GM18909 (cell line): ENCODE measurements around the gene MRPL21.

Experiments
- ATAC-seq: cut with Tn5 transposase; IDR thresholded peaks from one replicate; pipeline ENCODE4 v1.9.1; 2021; ENCODE audit warnings: mild to moderate bottlenecking; ENCODE audit not compliant: unreplicated experiment, poor library complexity

Gene MRPL21

GRCh38 chr11:68935516-68936357 lies 32.1 kb upstream of the MRPL21 start:
- no peak for ATAC-seq

- no peak for ATAC-seq
These were observed 31.4 kb upstream of the MRPL21 start for GRCh38 chr11:68935066-68935465.

GRCh38 chr11:68934666-68935065 lies 31.0 kb upstream of the MRPL21 start:
- no peak for ATAC-seq

- ATAC-seq = no peak
These were observed 30.7 kb upstream of the MRPL21 start for GRCh38 chr11:68934321-68934645.

- no peak for ATAC-seq
These were observed 30.1 kb upstream of the MRPL21 start for GRCh38 chr11:68933605-68934320.

- no peak for ATAC-seq
These were observed 29.4 kb upstream of the MRPL21 start for GRCh38 chr11:68932933-68933577.

- no peak for ATAC-seq
These were observed 28.7 kb upstream of the MRPL21 start for GRCh38 chr11:68932358-68932757.

- ATAC-seq = no peak
These were observed 28.3 kb upstream of the MRPL21 start for GRCh38 chr11:68931911-68932310.

- ATAC-seq = no peak
These were observed 27.6 kb upstream of the MRPL21 start for GRCh38 chr11:68930991-68931855.

- no peak for ATAC-seq
These were observed 26.3 kb upstream of the MRPL21 start for GRCh38 chr11:68929706-68930570.

GRCh38 chr11:68929135-68929534 lies 25.5 kb upstream of the MRPL21 start:
- no peak for ATAC-seq

GRCh38 chr11:68928136-68928880 lies 24.7 kb upstream of the MRPL21 start:
- no peak for ATAC-seq

- ATAC-seq = no peak
These were observed 23.9 kb upstream of the MRPL21 start for GRCh38 chr11:68927280-68928135.

- ATAC-seq = no peak
These were observed 22.0 kb upstream of the MRPL21 start for GRCh38 chr11:68925611-68926010.

GRCh38 chr11:68924073-68924925 lies 20.7 kb upstream of the MRPL21 start:
- no peak for ATAC-seq

- ATAC-seq = no peak
These were observed 20.0 kb upstream of the MRPL21 start for GRCh38 chr11:68923614-68924013.

GRCh38 chr11:68916439-68916838 lies 12.8 kb upstream of the MRPL21 start:
- no peak for ATAC-seq
